AG09309 (cell line): ENCODE results near the gene TRABD.

Source experiments
- DNase-seq: peaks from one replicate; pipeline ENCODE4 v3.0.0-alpha.2; 2010; ENCODE audit warnings: low read depth
- H3K4me3 ChIP-seq: 2 replicates; pipeline ENCODE4 v1.5.1; 2011; ENCODE audit warnings: mild to moderate bottlenecking, low read depth, low read length, moderate library complexity; ENCODE audit not compliant: control insufficient read depth
- CTCF ChIP-seq: IDR thresholded peaks from 2 replicates; pipeline ENCODE4 v1.5.1; 2011; ENCODE audit warnings: mild to moderate bottlenecking, low read depth, low read length, inconsistent platforms; ENCODE audit not compliant: insufficient read depth, control insufficient read depth; ENCODE audit errors: missing control alignments

TRABD gene

GRCh38 chr22:50176850-50177536 lies 8.7 kb upstream of the TRABD start:
- DNase-seq = no peak
- no peak for TF ChIP-seq CTCF
- no peak overlapping the region for H3K4me3 ChIP-seq

GRCh38 chr22:50177537-50178470 lies 7.9 kb upstream of the TRABD start:
- H3K4me3 ChIP-seq = no peak overlapping the region
- no peak for TF ChIP-seq CTCF
- DNase-seq = no peak

- DNase-seq = no peak
- H3K4me3 ChIP-seq = no peak overlapping the region
- no peak for TF ChIP-seq CTCF
Measured at GRCh38 chr22:50178471-50178864, 7.2 kb upstream of the TRABD start.

GRCh38 chr22:50178871-50179869 lies 6.5 kb upstream of the TRABD start:
- no peak for TF ChIP-seq CTCF
- no peak for DNase-seq
- no peak overlapping the region for H3K4me3 ChIP-seq

GRCh38 chr22:50179937-50180726 lies 5.6 kb upstream of the TRABD start:
- no peak for DNase-seq

More at GRCh38 chr22:50179937-50180726, 5.6 kb upstream of the TRABD start:
- no peak for TF ChIP-seq CTCF
- H3K4me3 ChIP-seq = no peak overlapping the region
